ENCODE data around the gene FXR1. TPM values are rescaled to one million over a fixed set of nuclear protein-coding genes. Genes with fewer than 3 reads are reported as not detected.

FXR1 gene
- polyA plus RNA-seq, 4 donors: 42.7 to 143 (median 51.1) TPM

- no peak for DNase-seq
- Histone ChIP-seq H3K4me1 (ENCODE audit: control insufficient read depth in 3 of 3, insufficient read depth in 2 of 3, low read depth in 1 of 3, low read length in 2 of 3) (no peaks in the 10 kb centered on the region), H3K27ac (ENCODE audit: low read depth in 1 of 3, low read length in 2 of 3) (no peak overlapping the region), H3K4me3 (ENCODE audit: low read depth in 1 of 3, low read length in 3 of 3) (no peak overlapping the region), H3K36me3 (ENCODE audit: control insufficient read depth in 3 of 3, insufficient read depth in 2 of 3, low read depth in 1 of 3, low read length in 3 of 3) (peaks cover 4 to 15% (median 6%) of the 10 kb centered on the region in 3 donors), H3K27me3 (ENCODE audit: control insufficient read depth in 3 of 3, insufficient read depth in 3 of 3, low read length in 3 of 3) (no peaks in the 10 kb centered on the region), H3K9me3 (ENCODE audit: control insufficient read depth in 2 of 2, insufficient read depth in 1 of 2, low read depth in 1 of 2, low read length in 1 of 2) (no peaks in the 10 kb centered on the region)
- 83 to 92% (median 89%) methylated on average over 3 of the region's 3 CpGs for WGBS, 3 donors
- FAIRE-seq: no peak
These were observed 48.6 kb downstream of the FXR1 start for GRCh38 chr3:180961087-180961486.

GRCh38 chr3:180961552-180961951 lies 49.1 kb downstream of the FXR1 start:
- H3K27ac ChIP-seq (ENCODE audit: low read depth in 1 of 3, low read length in 2 of 3): no peak overlapping the region
- H3K36me3 ChIP-seq (ENCODE audit: control insufficient read depth in 3 of 3, insufficient read depth in 2 of 3, low read depth in 1 of 3, low read length in 3 of 3): peaks cover 4 to 15% (median 4%) of the 10 kb centered on the region in 3 donors
- no peak overlapping the region for H3K4me3 ChIP-seq (ENCODE audit: low read depth in 1 of 3, low read length in 3 of 3)
- H3K9me3 ChIP-seq (ENCODE audit: control insufficient read depth in 2 of 2, insufficient read depth in 1 of 2, low read depth in 1 of 2, low read length in 1 of 2): no peaks in the 10 kb centered on the region
- 95 to 97% (median 95%) methylated on average over 1 of the region's 1 CpG for WGBS, 3 donors
- DNase-seq: no peak
- no peaks in the 10 kb centered on the region for H3K27me3 ChIP-seq (ENCODE audit: control insufficient read depth in 3 of 3, insufficient read depth in 3 of 3, low read length in 3 of 3)
- FAIRE-seq: no peak
- no peaks in the 10 kb centered on the region for H3K4me1 ChIP-seq (ENCODE audit: control insufficient read depth in 3 of 3, insufficient read depth in 2 of 3, low read depth in 1 of 3, low read length in 2 of 3)

GRCh38 chr3:180962530-180962929 lies 50.1 kb downstream of the FXR1 start:
- no peaks in the 10 kb centered on the region for H3K27me3 ChIP-seq (ENCODE audit: control insufficient read depth in 3 of 3, insufficient read depth in 3 of 3, low read length in 3 of 3)
- H3K4me1 ChIP-seq (ENCODE audit: control insufficient read depth in 3 of 3, insufficient read depth in 2 of 3, low read depth in 1 of 3, low read length in 2 of 3): no peaks in the 10 kb centered on the region
- DNase-seq (no peak), FAIRE-seq (no peak)
- 84 to 100% (median 100%) methylated on average over 1 of the region's 1 CpG for WGBS, 3 donors
- H3K27ac ChIP-seq (ENCODE audit: low read depth in 1 of 3, low read length in 2 of 3): no peak overlapping the region
- H3K9me3 ChIP-seq (ENCODE audit: control insufficient read depth in 2 of 2, insufficient read depth in 1 of 2, low read depth in 1 of 2, low read length in 1 of 2): no peaks in the 10 kb centered on the region
- peaks cover 4 to 15% (median 4%) of the 10 kb centered on the region in 3 donors for H3K36me3 ChIP-seq (ENCODE audit: control insufficient read depth in 3 of 3, insufficient read depth in 2 of 3, low read depth in 1 of 3, low read length in 3 of 3)
- no peak overlapping the region for H3K4me3 ChIP-seq (ENCODE audit: low read depth in 1 of 3, low read length in 3 of 3)

DNA sequence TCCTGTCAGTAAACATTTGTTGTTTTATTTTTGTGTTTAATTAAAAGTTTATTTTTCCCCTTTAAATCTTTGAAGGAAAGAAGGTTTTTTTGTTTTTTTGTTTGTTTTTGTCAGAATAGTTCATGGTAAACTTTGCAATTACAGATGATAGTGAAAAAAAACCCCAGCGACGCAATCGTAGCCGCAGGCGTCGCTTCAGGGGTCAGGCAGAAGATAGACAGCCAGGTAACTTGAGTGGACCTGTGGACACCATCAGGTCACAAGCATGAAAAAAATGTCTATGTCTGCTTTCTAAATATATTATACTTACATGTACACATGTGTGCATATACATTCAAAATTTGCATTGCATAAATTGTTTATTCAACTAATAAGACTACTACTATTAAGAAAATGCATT lies 58.5 kb downstream of the FXR1 start:
- WGBS, 3 donors: 94 to 99% (median 98%) methylated on average over 6 of the region's 6 CpGs
- Histone ChIP-seq H3K27ac (ENCODE audit: low read depth in 1 of 3, low read length in 2 of 3) (no peak overlapping the region), H3K27me3 (ENCODE audit: control insufficient read depth in 3 of 3, insufficient read depth in 3 of 3, low read length in 3 of 3) (no peaks in the 10 kb centered on the region), H3K36me3 (ENCODE audit: control insufficient read depth in 3 of 3, insufficient read depth in 2 of 3, low read depth in 1 of 3, low read length in 3 of 3) (peaks cover 2 to 20% (median 6%) of the 10 kb centered on the region in 3 donors), H3K4me1 (ENCODE audit: control insufficient read depth in 3 of 3, insufficient read depth in 2 of 3, low read depth in 1 of 3, low read length in 2 of 3) (no peaks in the 10 kb centered on the region), H3K4me3 (ENCODE audit: low read depth in 1 of 3, low read length in 3 of 3) (no peak overlapping the region), H3K9me3 (ENCODE audit: control insufficient read depth in 2 of 2, insufficient read depth in 1 of 2, low read depth in 1 of 2, low read length in 1 of 2) (no peaks in the 10 kb centered on the region)
- DNase-seq: no peak
- no peak for FAIRE-seq

DNA sequence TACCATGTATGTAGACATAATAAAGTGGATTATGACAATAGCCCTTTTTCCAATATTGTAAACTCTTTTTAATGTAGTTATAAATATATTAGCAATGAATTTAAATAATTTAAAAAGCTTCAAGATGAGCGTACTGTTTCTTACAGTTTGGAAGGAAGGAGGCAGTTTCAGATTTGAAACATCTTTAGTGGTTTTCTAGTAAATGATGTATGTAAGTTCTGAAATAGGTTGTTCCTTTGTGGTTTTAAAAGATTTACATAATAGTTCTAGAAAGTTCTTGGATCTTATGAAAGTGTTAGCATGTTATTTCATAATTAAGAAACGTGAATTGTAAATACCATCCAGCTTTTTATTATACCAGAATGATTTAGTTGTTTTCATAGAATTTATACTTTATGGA lies 61.1 kb downstream of the FXR1 start:
- Histone ChIP-seq H3K4me3 (ENCODE audit: low read depth in 1 of 3, low read length in 3 of 3) (no peak overlapping the region), H3K9me3 (ENCODE audit: control insufficient read depth in 2 of 2, insufficient read depth in 1 of 2, low read depth in 1 of 2, low read length in 1 of 2) (no peaks in the 10 kb centered on the region), H3K36me3 (ENCODE audit: control insufficient read depth in 3 of 3, insufficient read depth in 2 of 3, low read depth in 1 of 3, low read length in 3 of 3) (peaks cover 3 to 17% (median 6%) of the 10 kb centered on the region in 3 donors), H3K27me3 (ENCODE audit: control insufficient read depth in 3 of 3, insufficient read depth in 3 of 3, low read length in 3 of 3) (no peaks in the 10 kb centered on the region), H3K4me1 (ENCODE audit: control insufficient read depth in 3 of 3, insufficient read depth in 2 of 3, low read depth in 1 of 3, low read length in 2 of 3) (no peaks in the 10 kb centered on the region), H3K27ac (ENCODE audit: low read depth in 1 of 3, low read length in 2 of 3) (no peak overlapping the region)
- FAIRE-seq (no peak), DNase-seq (no peak)
- 75 to 83% (median 78%) methylated on average over 2 of the region's 2 CpGs for WGBS, 3 donors

DNA sequence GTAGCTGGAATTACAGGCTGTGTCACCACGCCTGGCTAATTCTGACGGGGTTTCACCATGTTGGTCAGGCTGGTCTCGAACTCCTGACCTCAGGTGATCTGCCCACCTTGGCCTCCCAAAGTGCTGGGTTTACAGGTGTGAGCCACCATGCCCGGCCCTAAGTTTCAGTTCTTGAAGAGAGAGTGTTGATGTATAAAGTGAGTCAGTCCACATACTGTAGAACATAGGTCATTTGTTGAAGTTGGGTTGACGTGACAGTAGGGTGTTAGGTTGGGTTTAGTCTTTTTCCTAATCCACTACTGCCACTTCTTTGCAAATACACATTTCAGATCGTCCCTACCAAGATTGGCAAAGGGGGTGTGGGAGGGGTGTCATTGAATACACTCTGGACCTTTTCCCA lies 61.8 kb downstream of the FXR1 start:
- Histone ChIP-seq H3K36me3 (ENCODE audit: control insufficient read depth in 3 of 3, insufficient read depth in 2 of 3, low read depth in 1 of 3, low read length in 3 of 3) (peaks cover 6 to 17% (median 8%) of the 10 kb centered on the region in 3 donors), H3K27me3 (ENCODE audit: control insufficient read depth in 3 of 3, insufficient read depth in 3 of 3, low read length in 3 of 3) (no peaks in the 10 kb centered on the region), H3K27ac (ENCODE audit: low read depth in 1 of 3, low read length in 2 of 3) (no peak overlapping the region), H3K4me1 (ENCODE audit: control insufficient read depth in 3 of 3, insufficient read depth in 2 of 3, low read depth in 1 of 3, low read length in 2 of 3) (no peaks in the 10 kb centered on the region), H3K4me3 (ENCODE audit: low read depth in 1 of 3, low read length in 3 of 3) (no peak overlapping the region), H3K9me3 (ENCODE audit: control insufficient read depth in 2 of 2, insufficient read depth in 1 of 2, low read depth in 1 of 2, low read length in 1 of 2) (no peaks in the 10 kb centered on the region)
- 91 to 95% (median 92%) methylated on average over 6 of the region's 6 CpGs for WGBS, 3 donors
- no peak for FAIRE-seq
- DNase-seq: no peak

- no peak for DNase-seq
- Histone ChIP-seq H3K27me3 (ENCODE audit: control insufficient read depth in 3 of 3, insufficient read depth in 3 of 3, low read length in 3 of 3) (no peaks in the 10 kb centered on the region), H3K36me3 (ENCODE audit: control insufficient read depth in 3 of 3, insufficient read depth in 2 of 3, low read depth in 1 of 3, low read length in 3 of 3) (peaks cover 3 to 8% (median 5%) of the 10 kb centered on the region in 3 donors), H3K4me1 (ENCODE audit: control insufficient read depth in 3 of 3, insufficient read depth in 2 of 3, low read depth in 1 of 3, low read length in 2 of 3) (no peaks in the 10 kb centered on the region), H3K9me3 (ENCODE audit: control insufficient read depth in 2 of 2, insufficient read depth in 1 of 2, low read depth in 1 of 2, low read length in 1 of 2) (no peaks in the 10 kb centered on the region), H3K27ac (ENCODE audit: low read depth in 1 of 3, low read length in 2 of 3) (no peak overlapping the region), H3K4me3 (ENCODE audit: low read depth in 1 of 3, low read length in 3 of 3) (no peak overlapping the region)
- FAIRE-seq: no peak
These were observed 65.0 kb downstream of the FXR1 start for GRCh38 chr3:180977498-180977897.

GRCh38 chr3:180979961-180980360 lies 67.5 kb downstream of the FXR1 start:
- FAIRE-seq: no peak
- no peaks in the 10 kb centered on the region for H3K27me3 ChIP-seq (ENCODE audit: control insufficient read depth in 3 of 3, insufficient read depth in 3 of 3, low read length in 3 of 3)
- no peak for DNase-seq
- no peaks in the 10 kb centered on the region for H3K4me1 ChIP-seq (ENCODE audit: control insufficient read depth in 3 of 3, insufficient read depth in 2 of 3, low read depth in 1 of 3, low read length in 2 of 3)
- H3K9me3 ChIP-seq (ENCODE audit: control insufficient read depth in 2 of 2, insufficient read depth in 1 of 2, low read depth in 1 of 2, low read length in 1 of 2): no peaks in the 10 kb centered on the region
- no peak overlapping the region for H3K27ac ChIP-seq (ENCODE audit: low read depth in 1 of 3, low read length in 2 of 3)
- no peak overlapping the region for H3K4me3 ChIP-seq (ENCODE audit: low read depth in 1 of 3, low read length in 3 of 3)
- peaks cover 0 to 8% (median 0%) of the 10 kb centered on the region in 3 donors for H3K36me3 ChIP-seq (ENCODE audit: control insufficient read depth in 3 of 3, insufficient read depth in 2 of 3, low read depth in 1 of 3, low read length in 3 of 3)

- Histone ChIP-seq H3K27me3 (ENCODE audit: control insufficient read depth in 3 of 3, insufficient read depth in 3 of 3, low read length in 3 of 3) (no peaks in the 10 kb centered on the region), H3K9me3 (ENCODE audit: control insufficient read depth in 2 of 2, insufficient read depth in 1 of 2, low read depth in 1 of 2, low read length in 1 of 2) (no peaks in the 10 kb centered on the region), H3K4me1 (ENCODE audit: control insufficient read depth in 3 of 3, insufficient read depth in 2 of 3, low read depth in 1 of 3, low read length in 2 of 3) (no peaks in the 10 kb centered on the region), H3K36me3 (ENCODE audit: control insufficient read depth in 3 of 3, insufficient read depth in 2 of 3, low read depth in 1 of 3, low read length in 3 of 3) (peaks cover 0 to 8% (median 0%) of the 10 kb centered on the region in 3 donors), H3K27ac (ENCODE audit: low read depth in 1 of 3, low read length in 2 of 3) (no peak overlapping the region), H3K4me3 (ENCODE audit: low read depth in 1 of 3, low read length in 3 of 3) (no peak overlapping the region)
- no peak for DNase-seq
- no peak for FAIRE-seq
These were observed 68.1 kb downstream of the FXR1 start for GRCh38 chr3:180980611-180981010.
